ENCODE results near the gene ANKRD23. TPM values are rescaled to one million over a fixed set of nuclear protein-coding genes. Genes with fewer than 3 reads are reported as not detected.
A peak's percentile ranks its signal among the peaks of the same experiment; 100 is the strongest.

The ANKRD23 gene
- total and polyA plus RNA-seq, 2 of the 13 experiments (the other 11 are each of a cell fraction or from before 2014, with no cell fraction given) = 1.5 to 1.6 TPM

DNA sequence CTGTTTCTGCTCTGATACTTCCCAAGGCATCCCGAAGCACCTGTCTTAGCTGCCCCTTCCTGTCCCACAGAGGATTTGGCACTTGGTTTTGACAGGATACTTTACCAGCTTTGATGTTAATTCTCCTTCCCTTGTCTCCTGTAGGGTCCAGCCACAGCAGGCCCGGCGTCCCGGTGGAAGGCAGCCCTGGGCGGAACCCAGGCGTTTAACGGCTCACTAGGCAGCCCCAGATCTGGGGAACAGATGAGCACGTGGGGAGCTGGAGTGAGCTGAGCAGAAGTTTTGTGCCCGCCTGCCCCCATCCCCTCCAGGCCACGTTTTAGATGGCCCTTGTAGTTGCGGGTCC lies 11.4 kb downstream of the ANKRD23 start:
- no peaks in the 10 kb centered on the region for H3K4me1 ChIP-seq (ENCODE audit: insufficient read depth, low read length)
- H2AFZ ChIP-seq (ENCODE audit: low read length) = no peak overlapping the region
- no peaks in the 10 kb centered on the region for H3K27me3 ChIP-seq (ENCODE audit: control insufficient read depth in 1 of 2, insufficient read depth in 2 of 2, low read length in 2 of 2)
- no TSS peak for BruUV-seq (replicated peaks)
- H3K4me2 ChIP-seq (ENCODE audit: low read depth, low read length) = no peak overlapping the region
- no peak overlapping the region for H3K9ac ChIP-seq (ENCODE audit: insufficient read depth, low read depth, low read length)
- ATAC-seq (peak; percentile 6; the same call in 1 of the 3 replicates), DNase-seq (ENCODE audit: low spot score) (no peak), FAIRE-seq (no peak)
- no peak overlapping the region for H3K4me3 ChIP-seq (replicated peaks in 1 of 3; ENCODE audit: insufficient read depth in 1 of 3, low read depth in 2 of 3, low read length in 3 of 3)
- ChIA-PET POLR2A (interaction anchor here (0.7 to 1.1 kb wide), 2 partner anchors 8 to 13 kb away, joined by 3 read pairs; no protein-coding TSS in a partner anchor), CTCF (ENCODE audit: low intra/inter-chr PET ratio, low total read pairs) (no interaction called here)
- H3K36me3 ChIP-seq (replicated peaks in 1 of 2; ENCODE audit: control insufficient read depth in 1 of 2, insufficient read depth in 2 of 2, low read length in 2 of 2) = peaks cover 56 to 70% of the 10 kb centered on the region in 2 experiments
- H3K27ac ChIP-seq (ENCODE audit: extremely low read length, insufficient read depth, low read length) = no peak overlapping the region
- 95% methylated on average over 11 of the region's 11 CpGs for WGBS (ENCODE audit: low lambda C conversion rate)
- no peaks in the 10 kb centered on the region for H3K9me3 ChIP-seq (ENCODE audit: low read length)
- H3K79me2 ChIP-seq (ENCODE audit: insufficient read depth, low read length) = no peaks in the 10 kb centered on the region
- intact Hi-C loops (cut with micrococcal nuclease; ENCODE audit: unreplicated experiment) = no loop called here
- in situ Hi-C loops (cut with HindIII; ENCODE audit: extremely low pct_ligation_motif_present, low pct_unique_long_range_greater_than_20kb) = no loop called here
- H4K20me1 ChIP-seq (ENCODE audit: insufficient read depth, low read length) = peaks cover 8% of the 10 kb centered on the region; the same call in 1 of the 2 replicates
- TF ChIP-seq ZNF550 (CRISPR knock-in tag; IDR thresholded peaks at IDR 0.05; ENCODE audit: borderline replicate concordance) = no peak
- TF ChIP-seq, protein P1, sequence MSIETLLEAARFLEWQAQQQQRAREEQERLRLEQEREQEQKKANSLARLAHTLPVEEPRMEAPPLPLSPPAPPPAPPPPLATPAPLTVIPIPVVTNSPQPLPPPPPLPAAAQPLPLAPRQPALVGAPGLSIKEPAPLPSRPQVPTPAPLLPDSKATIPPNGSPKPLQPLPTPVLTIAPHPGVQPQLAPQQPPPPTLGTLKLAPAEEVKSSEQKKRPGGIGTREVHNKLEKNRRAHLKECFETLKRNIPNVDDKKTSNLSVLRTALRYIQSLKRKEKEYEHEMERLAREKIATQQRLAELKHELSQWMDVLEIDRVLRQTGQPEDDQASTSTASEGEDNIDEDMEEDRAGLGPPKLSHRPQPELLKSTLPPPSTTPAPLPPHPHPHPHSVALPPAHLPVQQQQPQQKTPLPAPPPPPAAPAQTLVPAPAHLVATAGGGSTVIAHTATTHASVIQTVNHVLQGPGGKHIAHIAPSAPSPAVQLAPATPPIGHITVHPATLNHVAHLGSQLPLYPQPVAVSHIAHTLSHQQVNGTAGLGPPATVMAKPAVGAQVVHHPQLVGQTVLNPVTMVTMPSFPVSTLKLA (IDR thresholded peaks at IDR 0.05) = no peak
- TF ChIP-seq PITX1 (CRISPR knock-in tag; IDR thresholded peaks at IDR 0.05) = no peak
- TF ChIP-seq PHB2 (IDR thresholded peaks at IDR 0.05; ENCODE audit: partially characterized antibody) = no peak
- 0 out of 2 replicates have a peak, but pooled peaks have one; percentile 6 for TF ChIP-seq ZNF501 (CRISPR knock-in tag; IDR thresholded peaks at IDR 0.05)
- TF ChIP-seq, protein P2, sequence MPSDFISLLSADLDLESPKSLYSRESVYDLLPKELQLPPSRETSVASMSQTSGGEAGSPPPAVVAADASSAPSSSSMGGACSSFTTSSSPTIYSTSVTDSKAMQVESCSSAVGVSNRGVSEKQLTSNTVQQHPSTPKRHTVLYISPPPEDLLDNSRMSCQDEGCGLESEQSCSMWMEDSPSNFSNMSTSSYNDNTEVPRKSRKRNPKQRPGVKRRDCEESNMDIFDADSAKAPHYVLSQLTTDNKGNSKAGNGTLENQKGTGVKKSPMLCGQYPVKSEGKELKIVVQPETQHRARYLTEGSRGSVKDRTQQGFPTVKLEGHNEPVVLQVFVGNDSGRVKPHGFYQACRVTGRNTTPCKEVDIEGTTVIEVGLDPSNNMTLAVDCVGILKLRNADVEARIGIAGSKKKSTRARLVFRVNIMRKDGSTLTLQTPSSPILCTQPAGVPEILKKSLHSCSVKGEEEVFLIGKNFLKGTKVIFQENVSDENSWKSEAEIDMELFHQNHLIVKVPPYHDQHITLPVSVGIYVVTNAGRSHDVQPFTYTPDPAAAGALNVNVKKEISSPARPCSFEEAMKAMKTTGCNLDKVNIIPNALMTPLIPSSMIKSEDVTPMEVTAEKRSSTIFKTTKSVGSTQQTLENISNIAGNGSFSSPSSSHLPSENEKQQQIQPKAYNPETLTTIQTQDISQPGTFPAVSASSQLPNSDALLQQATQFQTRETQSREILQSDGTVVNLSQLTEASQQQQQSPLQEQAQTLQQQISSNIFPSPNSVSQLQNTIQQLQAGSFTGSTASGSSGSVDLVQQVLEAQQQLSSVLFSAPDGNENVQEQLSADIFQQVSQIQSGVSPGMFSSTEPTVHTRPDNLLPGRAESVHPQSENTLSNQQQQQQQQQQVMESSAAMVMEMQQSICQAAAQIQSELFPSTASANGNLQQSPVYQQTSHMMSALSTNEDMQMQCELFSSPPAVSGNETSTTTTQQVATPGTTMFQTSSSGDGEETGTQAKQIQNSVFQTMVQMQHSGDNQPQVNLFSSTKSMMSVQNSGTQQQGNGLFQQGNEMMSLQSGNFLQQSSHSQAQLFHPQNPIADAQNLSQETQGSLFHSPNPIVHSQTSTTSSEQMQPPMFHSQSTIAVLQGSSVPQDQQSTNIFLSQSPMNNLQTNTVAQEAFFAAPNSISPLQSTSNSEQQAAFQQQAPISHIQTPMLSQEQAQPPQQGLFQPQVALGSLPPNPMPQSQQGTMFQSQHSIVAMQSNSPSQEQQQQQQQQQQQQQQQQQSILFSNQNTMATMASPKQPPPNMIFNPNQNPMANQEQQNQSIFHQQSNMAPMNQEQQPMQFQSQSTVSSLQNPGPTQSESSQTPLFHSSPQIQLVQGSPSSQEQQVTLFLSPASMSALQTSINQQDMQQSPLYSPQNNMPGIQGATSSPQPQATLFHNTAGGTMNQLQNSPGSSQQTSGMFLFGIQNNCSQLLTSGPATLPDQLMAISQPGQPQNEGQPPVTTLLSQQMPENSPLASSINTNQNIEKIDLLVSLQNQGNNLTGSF (CRISPR knock-in tag; IDR thresholded peaks at IDR 0.05) = no peak
- TF ChIP-seq, protein P3, sequence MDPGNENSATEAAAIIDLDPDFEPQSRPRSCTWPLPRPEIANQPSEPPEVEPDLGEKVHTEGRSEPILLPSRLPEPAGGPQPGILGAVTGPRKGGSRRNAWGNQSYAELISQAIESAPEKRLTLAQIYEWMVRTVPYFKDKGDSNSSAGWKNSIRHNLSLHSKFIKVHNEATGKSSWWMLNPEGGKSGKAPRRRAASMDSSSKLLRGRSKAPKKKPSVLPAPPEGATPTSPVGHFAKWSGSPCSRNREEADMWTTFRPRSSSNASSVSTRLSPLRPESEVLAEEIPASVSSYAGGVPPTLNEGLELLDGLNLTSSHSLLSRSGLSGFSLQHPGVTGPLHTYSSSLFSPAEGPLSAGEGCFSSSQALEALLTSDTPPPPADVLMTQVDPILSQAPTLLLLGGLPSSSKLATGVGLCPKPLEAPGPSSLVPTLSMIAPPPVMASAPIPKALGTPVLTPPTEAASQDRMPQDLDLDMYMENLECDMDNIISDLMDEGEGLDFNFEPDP (CRISPR knock-in tag; conservative IDR thresholded peaks at IDR 0.05) = 0 out of 2 replicates have a peak, but pooled peaks have one; percentile 49
- peak; percentile 0 for TF ChIP-seq HNRNPLL (IDR thresholded peaks at IDR 0.05; ENCODE audit: low read depth, low read length, poor library complexity, severe bottlenecking)
- TF ChIP-seq, protein P4, sequence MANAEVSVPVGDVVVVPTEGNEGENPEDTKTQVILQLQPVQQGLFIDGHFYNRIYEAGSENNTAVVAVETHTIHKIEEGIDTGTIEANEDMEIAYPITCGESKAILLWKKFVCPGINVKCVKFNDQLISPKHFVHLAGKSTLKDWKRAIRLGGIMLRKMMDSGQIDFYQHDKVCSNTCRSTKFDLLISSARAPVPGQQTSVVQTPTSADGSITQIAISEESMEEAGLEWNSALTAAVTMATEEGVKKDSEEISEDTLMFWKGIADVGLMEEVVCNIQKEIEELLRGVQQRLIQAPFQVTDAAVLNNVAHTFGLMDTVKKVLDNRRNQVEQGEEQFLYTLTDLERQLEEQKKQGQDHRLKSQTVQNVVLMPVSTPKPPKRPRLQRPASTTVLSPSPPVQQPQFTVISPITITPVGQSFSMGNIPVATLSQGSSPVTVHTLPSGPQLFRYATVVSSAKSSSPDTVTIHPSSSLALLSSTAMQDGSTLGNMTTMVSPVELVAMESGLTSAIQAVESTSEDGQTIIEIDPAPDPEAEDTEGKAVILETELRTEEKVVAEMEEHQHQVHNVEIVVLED (CRISPR knock-in tag; IDR thresholded peaks at IDR 0.05; ENCODE audit: borderline replicate concordance) = no peak
- TF ChIP-seq, protein P5, sequence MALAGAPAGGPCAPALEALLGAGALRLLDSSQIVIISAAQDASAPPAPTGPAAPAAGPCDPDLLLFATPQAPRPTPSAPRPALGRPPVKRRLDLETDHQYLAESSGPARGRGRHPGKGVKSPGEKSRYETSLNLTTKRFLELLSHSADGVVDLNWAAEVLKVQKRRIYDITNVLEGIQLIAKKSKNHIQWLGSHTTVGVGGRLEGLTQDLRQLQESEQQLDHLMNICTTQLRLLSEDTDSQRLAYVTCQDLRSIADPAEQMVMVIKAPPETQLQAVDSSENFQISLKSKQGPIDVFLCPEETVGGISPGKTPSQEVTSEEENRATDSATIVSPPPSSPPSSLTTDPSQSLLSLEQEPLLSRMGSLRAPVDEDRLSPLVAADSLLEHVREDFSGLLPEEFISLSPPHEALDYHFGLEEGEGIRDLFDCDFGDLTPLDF (CRISPR knock-in tag; IDR thresholded peaks at IDR 0.05) = no peak
- TF ChIP-seq KLF13 (CRISPR knock-in tag; IDR thresholded peaks at IDR 0.05) = no peak
- no peak for TF ChIP-seq ZSCAN21 (CRISPR knock-in tag; IDR thresholded peaks at IDR 0.05; ENCODE audit: borderline replicate concordance)
- no peak for TF ChIP-seq HMGA1 (CRISPR knock-in tag; conservative IDR thresholded peaks at IDR 0.05)
- 0 out of 4 replicates have a peak, but pooled peaks of 1 of the 2 experiments have one; percentile 20 for TF ChIP-seq POLR2A (IDR thresholded peaks at IDR 0.05; ENCODE audit: insufficient read depth in 1 of 2, low read depth in 2 of 2, low read length in 2 of 2)

All from HepG2 (cell line).